Neural cell (in vitro differentiated cells): ENCODE results near the gene E4F1. TPM values are rescaled to one million over a fixed set of nuclear protein-coding genes. Genes with fewer than 3 reads are reported as not detected.

ENCODE experiments used
- H2AFZ ChIP-seq: fragments of 200-600, 300-800 bp; sonication (generic), shearing (Covaris generic); 2 replicates; pipeline ENCODE4 v1.6.0; 2014; ENCODE audit warnings: low read depth, mild to moderate bottlenecking, antibody characterized with exemption, low read length, moderate library complexity
- H3F3A ChIP-seq: fragments of 200-600 bp; shearing (Covaris generic); 2 replicates; pipeline ENCODE4 v1.6.1; 2016; ENCODE audit warnings: mild to moderate bottlenecking, moderate library complexity, mixed read lengths, antibody characterized with exemption, low read length; ENCODE audit not compliant: insufficient read depth, poor library complexity, severe bottlenecking
- H3K27ac ChIP-seq: fragments of 200-600, 300-800 bp; sonication (generic), shearing (Covaris generic); 2 replicates; pipeline ENCODE4 v1.5.1; 2014; ENCODE audit warnings: mild to moderate bottlenecking, low read length, moderate library complexity
- H3K27me3 ChIP-seq: fragments of 300-800, 200-600 bp; sonication (generic), shearing (Covaris generic); 2 replicates; pipeline ENCODE4 v1.6.0; 2014; ENCODE audit warnings: mild to moderate bottlenecking, low read depth, low read length, moderate library complexity; ENCODE audit not compliant: insufficient read depth
- H3K36me3 ChIP-seq: fragments of 300-800, 200-600 bp; sonication (generic), shearing (Covaris generic); 2 replicates; pipeline ENCODE4 v1.5.1; 2014; ENCODE audit warnings: mild to moderate bottlenecking, antibody characterized with exemption, low read length, moderate library complexity; ENCODE audit not compliant: insufficient read depth
- H3K4me2 ChIP-seq: fragments of 300-800, 200-600 bp; sonication (generic), shearing (Covaris generic); 2 replicates; pipeline ENCODE4 v1.6.0; 2014; ENCODE audit warnings: mild to moderate bottlenecking, low read length
- H3K4me3 ChIP-seq: fragments of 300-800, 200-600 bp; sonication (generic), shearing (Covaris generic); 2 replicates; pipeline ENCODE4 v1.5.1; 2014; ENCODE audit warnings: mild to moderate bottlenecking, low read length, moderate library complexity
- H3K79me2 ChIP-seq: fragments of 200-600 bp; shearing (Covaris generic); replicated peaks from 2 replicates; pipeline ENCODE4 v1.6.0; 2014; ENCODE audit warnings: mild to moderate bottlenecking, low read length, moderate library complexity; ENCODE audit not compliant: insufficient read depth
- H3K9ac ChIP-seq: fragments of 300-800, 200-600 bp; sonication (generic), shearing (Covaris generic); 2 replicates; pipeline ENCODE4 v1.6.1; 2016; ENCODE audit warnings: mild to moderate bottlenecking, low read length, mixed read lengths
- H3K9me2 ChIP-seq: fragments of 200-600 bp; shearing (Covaris generic); 2 replicates; pipeline ENCODE4 v1.6.1; 2016; ENCODE audit warnings: mild to moderate bottlenecking, low read length, mixed read lengths; ENCODE audit not compliant: insufficient read depth
- H3K9me3 ChIP-seq: fragments of 200-600, 300-800 bp; sonication (generic), shearing (Covaris generic); 2 replicates; pipeline ENCODE4 v1.6.1; 2016; ENCODE audit warnings: mild to moderate bottlenecking, mixed run types, low read length, moderate library complexity, mixed read lengths
- H4K20me1 ChIP-seq: fragments of 200-600 bp; shearing (Covaris generic); 2 replicates; pipeline ENCODE4 v1.6.1; 2016; ENCODE audit warnings: mild to moderate bottlenecking, mixed run types; ENCODE audit not compliant: insufficient read depth
- EP300 ChIP-seq: fragments of 450-650 bp; conservative IDR thresholded peaks from 2 replicates; pipeline ENCODE4 v1.6.1; 2014; ENCODE audit warnings: antibody characterized with exemption, mild to moderate bottlenecking, moderate library complexity; ENCODE audit not compliant: poor library complexity, severe bottlenecking
- EZH2 ChIP-seq: fragments of 200-600, 300-800 bp; shearing (Covaris generic), sonication (generic); IDR thresholded peaks from 2 replicates; pipeline ENCODE4 v1.6.1; 2014; ENCODE audit warnings: antibody characterized with exemption, low read length, borderline replicate concordance, mild to moderate bottlenecking; ENCODE audit not compliant: insufficient read depth, poor library complexity, severe bottlenecking
- MXI1 ChIP-seq: fragments of 450-650 bp; conservative IDR thresholded peaks from 2 replicates; pipeline ENCODE4 v1.6.1; 2014; ENCODE audit warnings: antibody characterized with exemption, mild to moderate bottlenecking; ENCODE audit not compliant: poor library complexity, severe bottlenecking
- POLR2AphosphoS5 ChIP-seq: IDR thresholded peaks from 2 replicates; pipeline ENCODE4 v1.6.1; 2012
- RAD21 ChIP-seq: fragments of 450-650 bp; conservative IDR thresholded peaks from 2 replicates; pipeline ENCODE4 v1.6.1; 2014; ENCODE audit warnings: antibody characterized with exemption, mild to moderate bottlenecking, moderate library complexity
- SMC3 ChIP-seq: fragments of 450-650 bp; conservative IDR thresholded peaks from 2 replicates; pipeline ENCODE4 v1.6.1; 2014; ENCODE audit warnings: antibody characterized with exemption, mild to moderate bottlenecking, moderate library complexity; ENCODE audit not compliant: poor library complexity
- TAF1 ChIP-seq: IDR thresholded peaks from 2 replicates; pipeline ENCODE4 v1.6.1; 2012; ENCODE audit warnings: low read depth
- polyA plus RNA-seq: library from polyadenylated mRNA; depleted of rRNA; stranded (reverse); fragments of >200 nt; gene quantifications from 2 replicates; pipeline ENCODE4 v1.2.3, GENCODE V29; 2014
- TF ChIP-seq, protein P1 (sequence below): fragments of 450-650 bp; IDR thresholded peaks from 2 replicates; pipeline ENCODE4 v1.5.1; 2014; ENCODE audit warnings: antibody characterized with exemption, mild to moderate bottlenecking, moderate library complexity; ENCODE audit not compliant: poor library complexity, severe bottlenecking
- TF ChIP-seq, protein P2 (sequence below): IDR thresholded peaks from 2 replicates; pipeline ENCODE4 v1.6.1; 2012; ENCODE audit warnings: borderline replicate concordance

E4F1 gene
- polyA plus RNA-seq, 1 donor from 2014 or later: 64.9 TPM

DNA sequence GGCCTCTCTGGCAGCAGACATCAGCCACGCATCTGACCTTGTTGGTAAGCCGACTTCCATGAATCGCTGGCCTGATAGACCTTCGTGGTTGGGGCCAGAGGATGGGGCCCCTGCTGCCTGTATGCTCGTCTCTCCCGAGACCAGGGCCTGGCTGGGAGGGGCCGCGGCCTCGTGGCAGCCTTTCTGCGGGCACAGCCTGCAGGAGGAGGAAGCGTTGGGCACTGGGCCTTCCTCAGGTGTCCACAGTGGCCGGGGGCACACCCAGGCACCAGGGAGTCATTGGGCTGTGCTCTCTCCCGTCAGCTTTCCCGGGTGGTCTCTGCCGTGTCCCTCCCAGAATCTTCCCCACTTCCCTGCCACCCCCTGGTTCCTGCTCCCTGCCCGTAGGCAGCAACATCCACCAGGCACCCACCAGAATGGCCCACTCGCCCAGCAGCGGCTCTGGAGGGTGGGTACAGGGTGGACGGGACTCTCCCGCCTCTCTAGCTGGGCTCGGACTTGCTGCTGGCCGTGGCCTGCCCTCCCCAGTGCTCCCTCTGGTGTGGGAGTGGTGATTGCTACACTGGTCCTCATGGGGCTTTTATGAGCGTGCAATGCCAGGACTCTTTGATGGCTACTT lies 6.3 kb downstream of the E4F1 start:
- H3K79me2 ChIP-seq: peaks cover 17% of the 10 kb centered on the region
- H2AFZ ChIP-seq: no peak overlapping the region
- H3F3A ChIP-seq: no peaks in the 10 kb centered on the region
- H3K27ac ChIP-seq: no peak overlapping the region
- H3K27me3 ChIP-seq: no peaks in the 10 kb centered on the region
- no peaks in the 10 kb centered on the region for H3K36me3 ChIP-seq
- no peaks in the 10 kb centered on the region for H3K9me3 ChIP-seq
- H4K20me1 ChIP-seq: no peaks in the 10 kb centered on the region
- no peak overlapping the region for H3K4me3 ChIP-seq
- H3K9ac ChIP-seq: no peak overlapping the region
- H3K9me2 ChIP-seq: no peaks in the 10 kb centered on the region
- H3K4me2 ChIP-seq: no peak overlapping the region
- TF ChIP-seq RAD21: no peak
- TF ChIP-seq, protein P1, sequence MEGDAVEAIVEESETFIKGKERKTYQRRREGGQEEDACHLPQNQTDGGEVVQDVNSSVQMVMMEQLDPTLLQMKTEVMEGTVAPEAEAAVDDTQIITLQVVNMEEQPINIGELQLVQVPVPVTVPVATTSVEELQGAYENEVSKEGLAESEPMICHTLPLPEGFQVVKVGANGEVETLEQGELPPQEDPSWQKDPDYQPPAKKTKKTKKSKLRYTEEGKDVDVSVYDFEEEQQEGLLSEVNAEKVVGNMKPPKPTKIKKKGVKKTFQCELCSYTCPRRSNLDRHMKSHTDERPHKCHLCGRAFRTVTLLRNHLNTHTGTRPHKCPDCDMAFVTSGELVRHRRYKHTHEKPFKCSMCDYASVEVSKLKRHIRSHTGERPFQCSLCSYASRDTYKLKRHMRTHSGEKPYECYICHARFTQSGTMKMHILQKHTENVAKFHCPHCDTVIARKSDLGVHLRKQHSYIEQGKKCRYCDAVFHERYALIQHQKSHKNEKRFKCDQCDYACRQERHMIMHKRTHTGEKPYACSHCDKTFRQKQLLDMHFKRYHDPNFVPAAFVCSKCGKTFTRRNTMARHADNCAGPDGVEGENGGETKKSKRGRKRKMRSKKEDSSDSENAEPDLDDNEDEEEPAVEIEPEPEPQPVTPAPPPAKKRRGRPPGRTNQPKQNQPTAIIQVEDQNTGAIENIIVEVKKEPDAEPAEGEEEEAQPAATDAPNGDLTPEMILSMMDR: no peak
- TF ChIP-seq EP300: no peak
- no peak for TF ChIP-seq TAF1
- no peak for TF ChIP-seq POLR2AphosphoS5

DNA sequence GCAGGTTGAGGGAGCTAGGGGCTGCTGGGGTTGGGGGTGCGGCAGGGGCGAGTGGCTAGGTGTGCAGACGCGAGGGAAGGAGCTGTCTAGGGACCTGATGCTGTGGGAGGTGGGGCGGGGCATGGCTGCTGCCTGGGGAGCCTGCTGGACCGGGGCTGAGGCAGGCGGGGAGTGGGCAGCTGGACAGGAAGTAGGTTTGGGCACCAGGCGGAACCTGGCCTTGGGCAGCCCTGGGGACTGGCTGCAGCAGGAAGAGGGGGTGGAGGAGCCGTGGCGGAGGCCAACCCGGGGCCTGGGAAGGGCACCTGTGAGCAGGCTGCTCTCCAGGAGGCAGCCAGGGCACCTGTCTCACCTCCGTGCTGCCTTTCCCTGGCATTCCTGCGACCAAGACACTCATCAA lies 7.0 kb downstream of the E4F1 start:
- H3K36me3 ChIP-seq: no peaks in the 10 kb centered on the region
- H4K20me1 ChIP-seq: no peaks in the 10 kb centered on the region
- H3K9me3 ChIP-seq: no peaks in the 10 kb centered on the region
- no peak for TF ChIP-seq RAD21
- TF ChIP-seq EZH2: no peak
- TF ChIP-seq SMC3: no peak
- TF ChIP-seq POLR2AphosphoS5: no peak
- TF ChIP-seq, protein P1: no peak
- TF ChIP-seq EP300: no peak
- no peak for TF ChIP-seq TAF1
- no peak for TF ChIP-seq MXI1
- TF ChIP-seq, protein P2, sequence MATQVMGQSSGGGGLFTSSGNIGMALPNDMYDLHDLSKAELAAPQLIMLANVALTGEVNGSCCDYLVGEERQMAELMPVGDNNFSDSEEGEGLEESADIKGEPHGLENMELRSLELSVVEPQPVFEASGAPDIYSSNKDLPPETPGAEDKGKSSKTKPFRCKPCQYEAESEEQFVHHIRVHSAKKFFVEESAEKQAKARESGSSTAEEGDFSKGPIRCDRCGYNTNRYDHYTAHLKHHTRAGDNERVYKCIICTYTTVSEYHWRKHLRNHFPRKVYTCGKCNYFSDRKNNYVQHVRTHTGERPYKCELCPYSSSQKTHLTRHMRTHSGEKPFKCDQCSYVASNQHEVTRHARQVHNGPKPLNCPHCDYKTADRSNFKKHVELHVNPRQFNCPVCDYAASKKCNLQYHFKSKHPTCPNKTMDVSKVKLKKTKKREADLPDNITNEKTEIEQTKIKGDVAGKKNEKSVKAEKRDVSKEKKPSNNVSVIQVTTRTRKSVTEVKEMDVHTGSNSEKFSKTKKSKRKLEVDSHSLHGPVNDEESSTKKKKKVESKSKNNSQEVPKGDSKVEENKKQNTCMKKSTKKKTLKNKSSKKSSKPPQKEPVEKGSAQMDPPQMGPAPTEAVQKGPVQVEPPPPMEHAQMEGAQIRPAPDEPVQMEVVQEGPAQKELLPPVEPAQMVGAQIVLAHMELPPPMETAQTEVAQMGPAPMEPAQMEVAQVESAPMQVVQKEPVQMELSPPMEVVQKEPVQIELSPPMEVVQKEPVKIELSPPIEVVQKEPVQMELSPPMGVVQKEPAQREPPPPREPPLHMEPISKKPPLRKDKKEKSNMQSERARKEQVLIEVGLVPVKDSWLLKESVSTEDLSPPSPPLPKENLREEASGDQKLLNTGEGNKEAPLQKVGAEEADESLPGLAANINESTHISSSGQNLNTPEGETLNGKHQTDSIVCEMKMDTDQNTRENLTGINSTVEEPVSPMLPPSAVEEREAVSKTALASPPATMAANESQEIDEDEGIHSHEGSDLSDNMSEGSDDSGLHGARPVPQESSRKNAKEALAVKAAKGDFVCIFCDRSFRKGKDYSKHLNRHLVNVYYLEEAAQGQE: no peak
- H3K79me2 ChIP-seq: peaks cover 12% of the 10 kb centered on the region
- H3K4me2 ChIP-seq: no peak overlapping the region
- H3K9me2 ChIP-seq: no peaks in the 10 kb centered on the region
- H3K27ac ChIP-seq: no peak overlapping the region
- H3F3A ChIP-seq: no peaks in the 10 kb centered on the region
- H3K4me3 ChIP-seq: no peak overlapping the region
- no peak overlapping the region for H3K9ac ChIP-seq
- no peak overlapping the region for H2AFZ ChIP-seq
- H3K27me3 ChIP-seq: no peaks in the 10 kb centered on the region
